CD4-positive, alpha-beta T cell (primary cell): ENCODE measurements around the gene SMC6. TPM values are rescaled to one million over a fixed set of nuclear protein-coding genes. Genes with fewer than 3 reads are reported as not detected.

Experiments
- ATAC-seq: fragments of 200-7000 bp; cut with Tn5 transposase; one replicate; pipeline ENCODE4 v1.10.0; 2022; ENCODE audit warnings: mild to moderate bottlenecking; ENCODE audit not compliant: poor library complexity
- CTCF ChIA-PET: fragments of 350-600 bp; sonication (Branson Sonifier 250); formaldehyde crosslinking; loops from one replicate; lab custom pipeline; 2021; ENCODE audit warnings: antibody characterized with exemption, inconsistent platforms; lab: Charles Lee
- POLR2A ChIA-PET: fragments of 350-600 bp; sonication (Branson Sonifier 250); formaldehyde crosslinking; loops from one replicate; lab custom pipeline; 2021; ENCODE audit warnings: antibody characterized with exemption, inconsistent platforms; lab: Charles Lee
- DNase-seq, 14 experiments: peaks; one replicate each; pipeline ENCODE4 v3.0.0-alpha.2; 2013 to 2020; ENCODE audit warnings: mixed read lengths in 2 of 14
- H3K27ac ChIP-seq, 2 donors: one replicate each; pipeline versions ENCODE4 v1.5.1 to v1.7.0; 2013; ENCODE audit warnings: low read length in 2 of 2, low read depth in 1 of 2, mild to moderate bottlenecking in 1 of 2
- H3K27me3 ChIP-seq, 2 experiments: 1 replicate in 1 of 2; 2 replicates in 1 of 2; pipeline versions ENCODE4 v1.6.1 to v1.7.0; 2013; ENCODE audit warnings: low read length in 2 of 2, control low read depth in 1 of 2, mild to moderate bottlenecking in 1 of 2, moderate library complexity in 1 of 2; ENCODE audit not compliant: insufficient read depth in 2 of 2, control insufficient read depth in 1 of 2
- H3K36me3 ChIP-seq: one replicate; pipeline ENCODE4 v1.6.1; 2013; ENCODE audit warnings: low read length, control low read depth; ENCODE audit not compliant: insufficient read depth
- H3K4me1 ChIP-seq: one replicate; pipeline ENCODE4 v1.6.1; 2013; ENCODE audit warnings: low read length, control low read depth; ENCODE audit not compliant: insufficient read depth
- H3K4me3 ChIP-seq: one replicate; pipeline ENCODE4 v1.5.1; 2013; ENCODE audit warnings: mild to moderate bottlenecking, low read length, moderate library complexity
- H3K9me3 ChIP-seq, 2 experiments: 1 replicate in 1 of 2; 2 replicates in 1 of 2; pipeline versions ENCODE4 v1.6.1 to v1.7.0; 2013; ENCODE audit warnings: low read length in 2 of 2, mild to moderate bottlenecking in 2 of 2, control low read depth in 1 of 2, moderate library complexity in 1 of 2; ENCODE audit not compliant: control insufficient read depth in 1 of 2, insufficient read depth in 1 of 2
- H3K27ac Mint-ChIP-seq: one replicate; pipeline ENCODE4 v1.8.0; 2020; ENCODE audit warnings: mixed read lengths
- H3K27me3 Mint-ChIP-seq: one replicate; pipeline ENCODE4 v1.8.0; 2021; ENCODE audit warnings: mixed read lengths
- H3K36me3 Mint-ChIP-seq: one replicate; pipeline ENCODE4 v1.8.0; 2021; ENCODE audit warnings: low read depth, mixed read lengths
- H3K4me1 Mint-ChIP-seq: one replicate; pipeline ENCODE4 v1.8.0; 2021; ENCODE audit warnings: low read depth, mixed read lengths
- H3K4me3 Mint-ChIP-seq: one replicate; pipeline ENCODE4 v1.8.0; 2020; ENCODE audit warnings: mild to moderate bottlenecking, mixed read lengths
- H3K9me3 Mint-ChIP-seq: one replicate; pipeline ENCODE4 v1.8.0; 2020; ENCODE audit warnings: mixed read lengths
- CTCF ChIP-seq: fragments of 200-600 bp; IDR thresholded peaks from one replicate; pipeline ENCODE4 v1.8.0; 2022; ENCODE audit warnings: antibody characterized with exemption, mild to moderate bottlenecking
- intact Hi-C, 2 experiments: fragments of 100-400 bp; cut with DNase I in 1 of 2; cut with micrococcal nuclease in 1 of 2; formaldehyde crosslinking; loops; one replicate each; pipeline versions ENCODE4 v1.15.1 to v1.9.0; 2023 to 2025; cut with DNase I, micrococcal nuclease
- total RNA-seq, 174 experiments: library from RNA in 2 of 174; stranded (reverse) in 2 of 174; gene quantifications; one replicate each; pipeline ENCODE4 v1.2.3 and lab custom pipeline; 2021 to 2026

Gene SMC6
- total RNA-seq, 2 experiments from 2014 or later, result 7.1 to 7.8 TPM

- ChIA-PET CTCF (no interaction called here), POLR2A (no interaction called here)
- TF ChIP-seq CTCF, result no peak
- Histone ChIP-seq H3K27ac (no peak overlapping the region), H3K9me3 (no peaks in the 10 kb centered on the region), H3K4me1 (no peaks in the 10 kb centered on the region), H3K36me3 (peaks cover 41% of the 10 kb centered on the region), H3K27me3 (no peaks in the 10 kb centered on the region), H3K4me3 (no peak overlapping the region)
- ATAC-seq (no peak), DNase-seq (no peak)
- intact Hi-C loops, result no loop called here
- Mint-ChIP-seq H3K9me3 (no peaks in the 10 kb centered on the region), H3K27ac (no peak overlapping the region), H3K27me3 (no peaks in the 10 kb centered on the region), H3K36me3 (peaks cover 50% of the 10 kb centered on the region), H3K4me1 (no peaks in the 10 kb centered on the region), H3K4me3 (no peak overlapping the region)
These were observed 13.4 kb downstream of the SMC6 start for GRCh38 chr2:17740203-17740602.

GRCh38 chr2:17736989-17737388 is 16.6 kb downstream of the SMC6 start:
- peaks cover 62% of the 10 kb centered on the region for H3K36me3 Mint-ChIP-seq
- H3K9me3 Mint-ChIP-seq, result no peaks in the 10 kb centered on the region
- no peaks in the 10 kb centered on the region for H3K27me3 Mint-ChIP-seq
- CTCF ChIA-PET, result no interaction called here
- no peak for TF ChIP-seq CTCF
- ATAC-seq, result no peak
- Histone ChIP-seq H3K27ac (no peak overlapping the region), H3K9me3 (no peaks in the 10 kb centered on the region), H3K36me3 (peaks cover 39% of the 10 kb centered on the region), H3K4me3 (no peak overlapping the region), H3K27me3 (no peaks in the 10 kb centered on the region), H3K4me1 (no peaks in the 10 kb centered on the region)
- POLR2A ChIA-PET, result no interaction called here
- DNase-seq, result no peak
- intact Hi-C loops, result no loop called here
- no peak overlapping the region for H3K4me3 Mint-ChIP-seq
- H3K4me1 Mint-ChIP-seq, result no peaks in the 10 kb centered on the region
- H3K27ac Mint-ChIP-seq, result no peak overlapping the region

DNA sequence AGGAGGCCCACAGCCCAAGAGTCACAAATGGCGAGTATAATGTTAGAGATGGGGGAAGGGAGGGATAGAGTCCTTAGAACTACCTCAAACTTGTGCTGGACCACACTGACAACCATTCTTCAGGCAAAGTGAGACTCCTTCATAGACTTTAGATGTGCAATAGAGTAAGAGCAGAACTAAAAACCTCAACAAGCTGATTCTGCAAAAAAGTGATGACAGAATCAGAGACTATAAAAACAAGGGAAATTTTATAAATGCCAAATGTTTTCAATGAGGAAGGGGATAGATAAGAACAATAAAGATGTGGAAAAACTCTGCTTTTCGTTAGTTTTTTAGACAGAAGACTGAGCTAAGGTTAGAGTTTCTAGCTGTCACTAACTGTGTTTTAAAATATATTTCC is 17.7 kb downstream of the SMC6 start:
- no peaks in the 10 kb centered on the region for H3K9me3 ChIP-seq
- ChIA-PET CTCF (interaction anchor here (0.7 kb wide), 1 partner anchor 1637 kb away, joined by 3 read pairs; no protein-coding TSS in a partner anchor), POLR2A (no interaction called here)
- H3K27ac Mint-ChIP-seq, result no peak overlapping the region
- H3K4me3 Mint-ChIP-seq, result no peak overlapping the region
- no peak overlapping the region for H3K27ac ChIP-seq
- peaks cover 50% of the 10 kb centered on the region for H3K36me3 ChIP-seq
- no peaks in the 10 kb centered on the region for H3K4me1 Mint-ChIP-seq
- TF ChIP-seq CTCF, result no peak
- H3K36me3 Mint-ChIP-seq, result peaks cover 69% of the 10 kb centered on the region
- H3K27me3 Mint-ChIP-seq, result no peaks in the 10 kb centered on the region
- no peaks in the 10 kb centered on the region for H3K4me1 ChIP-seq
- no peak overlapping the region for H3K4me3 ChIP-seq
- intact Hi-C loops, result no loop called here
- DNase-seq (no peak), ATAC-seq (no peak)
- no peaks in the 10 kb centered on the region for H3K27me3 ChIP-seq
- no peaks in the 10 kb centered on the region for H3K9me3 Mint-ChIP-seq
